GM12892 (cell line): ENCODE measurements around the gene NDUFB6. TPM values are rescaled to one million over a fixed set of nuclear protein-coding genes. Genes with fewer than 3 reads are reported as not detected.
"Not testable (repeated sequence)": the region's sequence is repeated elsewhere in the genome, so short reads cannot be mapped to it uniquely, and the experiment has no call there.

Experiments used
- DNase-seq: peaks from one replicate; pipeline ENCODE4 v3.0.0; 2011; ENCODE audit not compliant: insufficient read length
- FAIRE-seq: peaks from 2 replicates; lab custom pipeline; 2011; peaks lifted over from hg19 to GRCh38; lab: Jason Lieb, UNC
- POLR2A ChIP-seq: IDR thresholded peaks from 2 replicates; pipeline ENCODE4 v1.6.1; 2011; ENCODE audit warnings: low read depth, low read length, control low read depth
- POLR2AphosphoS5 ChIP-seq: IDR thresholded peaks from 2 replicates; pipeline ENCODE4 v1.6.1; 2011; ENCODE audit warnings: low read depth, low read length, control low read depth
- TAF1 ChIP-seq: IDR thresholded peaks from 2 replicates; pipeline ENCODE4 v1.6.1; 2011; ENCODE audit warnings: low read depth, mild to moderate bottlenecking, control low read depth, low read length, borderline replicate concordance
- polyA plus RNA-seq: library from polyadenylated mRNA; unstranded; fragments of >200 nt; gene quantifications from one replicate; pipeline ENCODE4 v1.2.1, GENCODE V29; 2012; ENCODE audit warnings: missing spikeins, inconsistent platforms; ENCODE audit not compliant: missing spikeins

The NDUFB6 gene
- 60.2 TPM for polyA plus RNA-seq

- peak; percentile 93 for TF ChIP-seq POLR2AphosphoS5
- TF ChIP-seq POLR2A = peak; percentile 87
- no peak for TF ChIP-seq TAF1
- peak; percentile 99 for FAIRE-seq
- DNase-seq = peak; percentile 63
These were observed at the start of gene NDUFB6 for GRCh38 chr9:32572900-32573523. TSS of gene NDUFB6 (minus strand) at chr9:32573159. CDS start at chr9:32573060, 99 bp downstream.

- TF ChIP-seq TAF1 (no peak), POLR2AphosphoS5 (no peak), POLR2A (no peak)
- FAIRE-seq = no peak
- no peak for DNase-seq
These were observed 45.3 kb upstream of the NDUFB6 start for GRCh38 chr9:32618261-32618660.

- no peak for FAIRE-seq
- no peak for DNase-seq
- TF ChIP-seq POLR2AphosphoS5 (no peak), POLR2A (no peak), TAF1 (no peak)
These were observed 33.9 kb upstream of the NDUFB6 start for GRCh38 chr9:32606811-32607210.

GRCh38 chr9:32603914-32604852 is 31.2 kb upstream of the NDUFB6 start:
- DNase-seq (no peak), FAIRE-seq (peak; percentile 50)
- no peak for TF ChIP-seq TAF1
- TF ChIP-seq POLR2A = no peak
- TF ChIP-seq POLR2AphosphoS5 = no peak

GRCh38 chr9:32599021-32599420 is 26.1 kb upstream of the NDUFB6 start:
- not testable (repeated sequence) for DNase-seq, FAIRE-seq

- FAIRE-seq (no peak), DNase-seq (no peak)
These were observed 24.0 kb upstream of the NDUFB6 start for GRCh38 chr9:32596936-32597335.

GRCh38 chr9:32596096-32596865 is 23.3 kb upstream of the NDUFB6 start:
- no peak for DNase-seq
- TF ChIP-seq POLR2AphosphoS5 = no peak
- TF ChIP-seq TAF1 = no peak
- no peak for TF ChIP-seq POLR2A
- no peak for FAIRE-seq

More at GRCh38 chr9:32596936-32597335, 24.0 kb upstream of the NDUFB6 start:
- TF ChIP-seq TAF1 (no peak), POLR2A (no peak), POLR2AphosphoS5 (no peak)

GRCh38 chr9:32590898-32591297 is 17.9 kb upstream of the NDUFB6 start:
- TF ChIP-seq POLR2AphosphoS5 (no peak), TAF1 (no peak), POLR2A (no peak)
- no peak for FAIRE-seq
- no peak for DNase-seq

GRCh38 chr9:32590476-32590875 is 17.5 kb upstream of the NDUFB6 start:
- FAIRE-seq = no peak

GRCh38 chr9:32589083-32589723 is 16.2 kb upstream of the NDUFB6 start:
- DNase-seq (no peak), FAIRE-seq (no peak)
- TF ChIP-seq TAF1 (no peak), POLR2AphosphoS5 (no peak), POLR2A (no peak)

More at GRCh38 chr9:32590476-32590875, 17.5 kb upstream of the NDUFB6 start:
- no peak for DNase-seq
- TF ChIP-seq POLR2A = no peak
- TF ChIP-seq TAF1 = no peak
- no peak for TF ChIP-seq POLR2AphosphoS5
